ENCODE measurements around the gene OLIG1. TPM values are rescaled to one million over a fixed set of nuclear protein-coding genes. Genes with fewer than 3 reads are reported as not detected.
A peak's percentile ranks its signal among the peaks of the same experiment; 100 is the strongest.

OLIG1 gene, protein sequence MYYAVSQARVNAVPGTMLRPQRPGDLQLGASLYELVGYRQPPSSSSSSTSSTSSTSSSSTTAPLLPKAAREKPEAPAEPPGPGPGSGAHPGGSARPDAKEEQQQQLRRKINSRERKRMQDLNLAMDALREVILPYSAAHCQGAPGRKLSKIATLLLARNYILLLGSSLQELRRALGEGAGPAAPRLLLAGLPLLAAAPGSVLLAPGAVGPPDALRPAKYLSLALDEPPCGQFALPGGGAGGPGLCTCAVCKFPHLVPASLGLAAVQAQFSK
- not detected in 2 replicates for total RNA-seq (2014; rRNA removed; shearing (Covaris generic); ENCODE audit: low replicate concordance)

DNA sequence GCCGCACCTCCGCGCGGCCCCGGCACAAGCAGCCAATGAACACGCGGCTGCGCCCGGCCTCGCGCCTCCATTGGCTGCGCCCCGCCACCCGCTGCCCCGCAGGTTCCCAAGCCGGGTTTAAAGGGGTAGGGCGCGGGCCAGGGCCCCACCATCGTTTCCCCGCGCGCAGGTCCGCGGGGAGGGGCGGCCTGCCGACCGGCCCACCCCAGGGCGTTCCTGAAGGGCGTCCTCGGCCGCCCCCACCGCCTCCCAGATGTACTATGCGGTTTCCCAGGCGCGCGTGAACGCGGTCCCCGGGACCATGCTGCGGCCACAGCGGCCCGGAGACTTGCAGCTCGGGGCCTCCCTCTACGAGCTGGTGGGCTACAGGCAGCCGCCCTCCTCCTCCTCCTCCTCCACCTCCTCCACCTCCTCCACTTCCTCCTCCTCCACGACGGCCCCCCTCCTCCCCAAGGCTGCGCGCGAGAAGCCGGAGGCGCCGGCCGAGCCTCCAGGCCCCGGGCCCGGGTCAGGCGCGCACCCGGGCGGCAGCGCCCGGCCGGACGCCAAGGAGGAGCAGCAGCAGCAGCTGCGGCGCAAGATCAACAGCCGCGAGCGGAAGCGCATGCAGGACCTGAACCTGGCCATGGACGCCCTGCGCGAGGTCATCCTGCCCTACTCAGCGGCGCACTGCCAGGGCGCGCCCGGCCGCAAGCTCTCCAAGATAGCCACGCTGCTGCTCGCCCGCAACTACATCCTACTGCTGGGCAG, at the start of gene OLIG1:
Gene OLIG1 (plus strand): TSS at position 148 of the 750 bp plus-strand sequence. CDS start 106 bp downstream, at position 254.
- Histone ChIP-seq H3K36me3 (no peaks in the 10 kb centered on the region), H3K9me3 (no peaks in the 10 kb centered on the region; the same call in 1 of the 2 replicates), H3K27me3 (peaks cover 66% of the 10 kb centered on the region), H3K4me3 (peak within 1 kb of the TSS; percentile 32)
- DNase-seq = peak; percentile 68

DNA sequence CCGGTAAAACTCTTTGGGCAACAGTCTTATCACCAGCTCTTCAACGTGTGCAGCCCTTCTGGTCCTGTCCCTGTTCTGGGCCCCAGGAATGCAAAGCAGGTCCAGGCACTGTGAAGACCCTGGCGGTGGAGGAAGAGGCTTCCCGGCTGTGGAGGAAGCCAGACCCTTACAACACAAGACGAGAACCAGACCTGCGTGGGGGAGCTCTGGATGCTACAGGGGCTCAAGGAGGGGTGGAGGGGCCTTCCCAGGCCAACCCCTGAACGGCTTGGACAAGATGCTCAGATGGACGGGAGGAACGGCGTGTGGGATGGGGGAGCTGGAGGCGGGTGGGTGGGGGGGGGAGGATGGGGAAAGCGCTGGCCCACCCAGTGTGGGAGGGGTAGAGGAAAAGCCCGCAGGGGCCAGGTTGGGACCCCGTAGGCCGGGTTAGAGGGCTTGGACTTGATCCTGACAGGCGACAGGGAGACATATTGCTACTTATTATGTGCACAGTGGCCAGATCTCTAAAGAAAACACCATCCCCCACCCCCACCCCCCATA, 49.3 kb upstream of the OLIG1 start:
- Histone ChIP-seq H3K9me3 (no peaks in the 10 kb centered on the region), H3K36me3 (no peaks in the 10 kb centered on the region), H3K27me3 (peaks cover 71% of the 10 kb centered on the region), H3K4me3 (no peak overlapping the region)
- DNase-seq = no peak

DNA sequence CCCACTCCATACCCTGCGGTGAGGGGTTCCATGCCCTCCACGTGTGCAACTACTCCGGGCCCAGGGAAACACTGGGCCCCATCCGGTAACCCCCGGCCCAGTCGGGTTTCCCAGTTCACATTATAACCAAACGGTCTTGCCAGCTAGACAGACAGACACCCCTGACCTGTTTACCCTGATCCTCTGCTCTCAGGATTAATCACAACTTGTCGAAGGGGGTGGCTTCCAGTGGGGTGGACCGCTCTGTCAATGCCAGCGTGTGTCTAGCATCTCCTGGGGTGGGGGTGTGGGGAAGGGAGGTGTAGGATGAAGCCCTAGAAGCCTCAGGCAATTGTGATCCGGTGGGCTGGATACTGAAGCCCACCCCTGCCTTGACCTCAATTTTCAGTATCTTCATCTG, 48.8 kb upstream of the OLIG1 start:
- Histone ChIP-seq H3K4me3 (no peak overlapping the region), H3K9me3 (no peaks in the 10 kb centered on the region), H3K27me3 (peaks cover 76% of the 10 kb centered on the region), H3K36me3 (no peaks in the 10 kb centered on the region)
- DNase-seq = no peak

DNA sequence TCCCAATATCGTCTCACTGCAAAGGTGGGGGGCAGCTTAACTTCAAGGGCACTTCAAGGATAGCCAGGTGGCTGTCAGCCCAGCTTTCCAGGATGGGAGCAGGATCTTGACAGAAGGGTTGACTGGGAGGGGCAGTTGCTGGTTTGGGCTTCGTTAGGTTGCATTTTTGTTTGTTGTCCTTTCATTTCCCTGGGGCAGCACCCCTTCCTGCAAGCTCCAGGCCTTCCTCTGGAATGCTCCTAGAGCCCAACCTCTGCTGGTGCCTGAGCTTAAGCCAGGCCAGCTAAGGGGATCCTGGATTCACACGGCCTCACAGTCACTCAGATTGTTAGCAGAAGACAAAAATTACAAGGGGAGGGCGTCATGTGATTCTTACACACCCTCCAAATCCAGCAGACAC, 48.3 kb upstream of the OLIG1 start:
- no peak for DNase-seq
- H3K27me3 ChIP-seq = peaks cover 81% of the 10 kb centered on the region
- H3K9me3 ChIP-seq = no peaks in the 10 kb centered on the region
- H3K36me3 ChIP-seq = no peaks in the 10 kb centered on the region
- no peak overlapping the region for H3K4me3 ChIP-seq

DNA sequence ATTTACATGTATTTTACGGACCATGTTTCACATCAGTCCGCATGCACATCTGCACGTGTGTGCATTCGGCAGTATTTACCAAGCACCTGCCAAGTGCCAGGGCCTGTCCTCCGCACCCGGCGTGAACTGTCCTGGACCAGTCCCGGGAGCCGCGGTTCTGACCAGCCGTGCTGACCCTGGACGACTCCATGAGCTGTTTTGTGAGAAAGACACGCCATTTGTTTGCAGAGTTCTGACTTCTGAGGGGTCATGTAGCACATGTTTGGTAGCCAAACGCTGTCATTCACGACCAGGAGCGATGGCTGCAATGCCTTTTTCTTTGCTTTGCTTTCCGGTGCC, 47.5 kb upstream of the OLIG1 start:
- peaks cover 80% of the 10 kb centered on the region for H3K27me3 ChIP-seq
- DNase-seq = no peak
- no peak overlapping the region for H3K4me3 ChIP-seq
- H3K9me3 ChIP-seq = no peaks in the 10 kb centered on the region
- no peaks in the 10 kb centered on the region for H3K36me3 ChIP-seq

DNA sequence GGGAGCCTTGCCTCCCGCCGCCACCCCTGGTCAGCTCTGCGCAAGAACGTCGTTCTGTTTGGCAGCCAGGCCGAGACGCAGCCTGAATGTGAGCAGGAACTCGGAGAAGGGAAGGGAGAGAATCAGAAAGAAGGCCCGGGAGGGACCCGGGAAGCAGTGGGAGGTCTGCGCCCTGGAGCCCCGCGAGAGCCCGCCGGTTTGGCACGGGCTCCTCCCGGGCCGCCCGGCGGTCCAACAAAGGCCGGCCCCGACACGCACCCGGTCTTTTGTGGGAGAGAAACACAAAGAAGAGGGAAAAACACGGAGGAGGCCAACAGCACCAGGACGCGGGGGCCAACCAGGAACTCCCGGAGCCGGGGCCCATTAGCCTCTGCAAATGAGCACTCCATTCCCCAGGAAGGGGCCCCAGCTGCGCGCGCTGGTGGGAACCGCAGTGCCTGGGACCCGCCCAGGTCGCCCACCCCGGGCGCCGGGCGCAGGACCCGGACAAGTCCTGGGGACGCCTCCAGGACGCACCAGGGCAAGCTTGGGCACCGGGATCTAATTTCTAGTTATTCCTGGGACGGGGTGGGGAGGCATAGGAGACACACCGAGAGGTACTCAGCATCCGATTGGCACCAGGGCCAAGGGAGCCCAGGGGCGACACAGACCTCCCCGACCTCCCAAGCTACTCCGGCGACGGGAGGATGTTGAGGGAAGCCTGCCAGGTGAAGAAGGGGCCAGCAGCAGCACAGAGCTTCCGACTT, 46.9 kb upstream of the OLIG1 start:
- Histone ChIP-seq H3K27me3 (peaks cover 85% of the 10 kb centered on the region), H3K4me3 (no peak overlapping the region), H3K9me3 (no peaks in the 10 kb centered on the region), H3K36me3 (no peaks in the 10 kb centered on the region)
- no peak for DNase-seq

DNA sequence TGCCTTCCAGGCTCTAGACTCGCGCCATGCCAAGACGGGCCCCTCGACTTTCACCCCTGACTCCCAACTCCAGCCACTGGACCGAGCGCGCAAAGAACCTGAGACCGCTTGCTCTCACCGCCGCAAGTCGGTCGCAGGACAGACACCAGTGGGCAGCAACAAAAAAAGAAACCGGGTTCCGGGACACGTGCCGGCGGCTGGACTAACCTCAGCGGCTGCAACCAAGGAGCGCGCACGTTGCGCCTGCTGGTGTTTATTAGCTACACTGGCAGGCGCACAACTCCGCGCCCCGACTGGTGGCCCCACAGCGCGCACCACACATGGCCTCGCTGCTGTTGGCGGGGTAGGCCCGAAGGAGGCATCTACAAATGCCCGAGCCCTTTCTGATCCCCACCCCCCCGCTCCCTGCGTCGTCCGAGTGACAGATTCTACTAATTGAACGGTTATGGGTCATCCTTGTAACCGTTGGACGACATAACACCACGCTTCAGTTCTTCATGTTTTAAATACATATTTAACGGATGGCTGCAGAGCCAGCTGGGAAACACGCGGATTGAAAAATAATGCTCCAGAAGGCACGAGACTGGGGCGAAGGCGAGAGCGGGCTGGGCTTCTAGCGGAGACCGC, 46.3 kb upstream of the OLIG1 start:
- H3K4me3 ChIP-seq = no peak overlapping the region
- no peaks in the 10 kb centered on the region for H3K36me3 ChIP-seq
- peaks cover 87% of the 10 kb centered on the region for H3K27me3 ChIP-seq
- DNase-seq = no peak
- no peaks in the 10 kb centered on the region for H3K9me3 ChIP-seq

DNA sequence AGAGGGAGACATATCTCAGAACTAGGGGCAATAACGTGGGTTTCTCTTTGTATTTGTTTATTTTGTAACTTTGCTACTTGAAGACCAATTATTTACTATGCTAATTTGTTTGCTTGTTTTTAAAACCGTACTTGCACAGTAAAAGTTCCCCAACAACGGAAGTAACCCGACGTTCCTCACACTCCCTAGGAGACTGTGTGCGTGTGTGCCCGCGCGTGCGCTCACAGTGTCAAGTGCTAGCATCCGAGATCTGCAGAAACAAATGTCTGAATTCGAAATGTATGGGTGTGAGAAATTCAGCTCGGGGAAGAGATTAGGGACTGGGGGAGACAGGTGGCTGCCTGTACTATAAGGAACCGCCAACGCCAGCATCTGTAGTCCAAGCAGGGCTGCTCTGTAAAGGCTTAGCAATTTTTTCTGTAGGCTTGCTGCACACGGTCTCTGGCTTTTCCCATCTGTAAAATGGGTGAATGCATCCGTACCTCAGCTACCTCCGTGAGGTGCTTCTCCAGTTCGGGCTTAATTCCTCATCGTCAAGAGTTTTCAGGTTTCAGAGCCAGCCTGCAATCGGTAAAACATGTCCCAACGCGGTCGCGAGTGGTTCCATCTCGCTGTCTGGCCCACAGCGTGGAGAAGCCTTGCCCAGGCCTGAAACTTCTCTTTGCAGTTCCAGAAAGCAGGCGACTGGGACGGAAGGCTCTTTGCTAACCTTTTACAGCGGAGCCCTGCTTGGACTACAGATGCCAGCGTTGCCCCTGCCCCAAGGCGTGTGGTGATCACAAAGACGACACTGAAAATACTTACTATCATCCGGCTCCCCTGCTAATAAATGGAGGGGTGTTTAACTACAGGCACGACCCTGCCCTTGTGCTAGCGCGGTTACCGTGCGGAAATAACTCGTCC, 45.5 kb upstream of the OLIG1 start:
- H3K36me3 ChIP-seq = no peaks in the 10 kb centered on the region
- DNase-seq = no peak
- peaks cover 86% of the 10 kb centered on the region for H3K27me3 ChIP-seq
- no peak overlapping the region for H3K4me3 ChIP-seq
- H3K9me3 ChIP-seq = no peaks in the 10 kb centered on the region

DNA sequence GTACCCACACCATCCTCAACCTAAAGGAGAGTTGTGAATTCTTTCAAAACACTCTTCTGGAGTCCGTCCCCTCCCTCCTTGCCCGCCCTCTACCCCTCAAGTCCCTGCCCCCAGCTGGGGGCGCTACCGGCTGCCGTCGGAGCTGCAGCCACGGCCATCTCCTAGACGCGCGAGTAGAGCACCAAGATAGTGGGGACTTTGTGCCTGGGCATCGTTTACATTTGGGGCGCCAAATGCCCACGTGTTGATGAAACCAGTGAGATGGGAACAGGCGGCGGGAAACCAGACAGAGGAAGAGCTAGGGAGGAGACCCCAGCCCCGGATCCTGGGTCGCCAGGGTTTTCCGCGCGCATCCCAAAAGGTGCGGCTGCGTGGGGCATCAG, 44.8 kb upstream of the OLIG1 start:
- no peak for DNase-seq
- H3K4me3 ChIP-seq = no peak overlapping the region
- no peaks in the 10 kb centered on the region for H3K9me3 ChIP-seq
- H3K27me3 ChIP-seq = peaks cover 79% of the 10 kb centered on the region
- H3K36me3 ChIP-seq = no peaks in the 10 kb centered on the region

DNA sequence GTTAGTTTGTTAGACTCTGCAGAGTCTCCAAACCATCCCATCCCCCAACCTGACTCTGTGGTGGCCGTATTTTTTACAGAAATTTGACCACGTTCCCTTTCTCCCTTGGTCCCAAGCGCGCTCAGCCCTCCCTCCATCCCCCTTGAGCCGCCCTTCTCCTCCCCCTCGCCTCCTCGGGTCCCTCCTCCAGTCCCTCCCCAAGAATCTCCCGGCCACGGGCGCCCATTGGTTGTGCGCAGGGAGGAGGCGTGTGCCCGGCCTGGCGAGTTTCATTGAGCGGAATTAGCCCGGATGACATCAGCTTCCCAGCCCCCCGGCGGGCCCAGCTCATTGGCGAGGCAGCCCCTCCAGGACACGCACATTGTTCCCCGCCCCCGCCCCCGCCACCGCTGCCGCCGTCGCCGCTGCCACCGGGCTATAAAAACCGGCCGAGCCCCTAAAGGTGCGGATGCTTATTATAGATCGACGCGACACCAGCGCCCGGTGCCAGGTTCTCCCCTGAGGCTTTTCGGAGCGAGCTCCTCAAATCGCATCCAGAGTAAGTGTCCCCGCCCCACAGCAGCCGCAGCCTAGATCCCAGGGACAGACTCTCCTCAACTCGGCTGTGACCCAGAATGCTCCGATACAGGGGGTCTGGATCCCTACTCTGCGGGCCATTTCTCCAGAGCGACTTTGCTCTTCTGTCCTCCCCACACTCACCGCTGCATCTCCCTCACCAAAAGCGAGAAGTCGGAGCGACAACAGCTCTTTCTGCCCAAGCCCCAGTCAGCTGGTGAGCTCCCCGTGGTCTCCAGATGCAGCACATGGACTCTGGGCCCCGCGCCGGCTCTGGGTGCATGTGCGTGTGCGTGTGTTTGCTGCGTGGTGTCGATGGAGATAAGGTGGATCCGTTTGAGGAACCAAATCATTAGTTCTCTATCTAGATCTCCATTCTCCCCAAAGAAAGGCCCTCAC, 44.2 kb upstream of the OLIG1 start, which contains the start of gene OLIG2:
Gene OLIG2 (plus strand): TSS at position 447 of the 954 bp plus-strand sequence. CDS start 928 bp downstream, outside the sequence.
- DNase-seq = peak; percentile 57
- H3K27me3 ChIP-seq = peaks cover 76% of the 10 kb centered on the region
- no peaks in the 10 kb centered on the region for H3K9me3 ChIP-seq
- no peaks in the 10 kb centered on the region for H3K36me3 ChIP-seq
- H3K4me3 ChIP-seq = peak within 1 kb of the TSS; percentile 29

DNA sequence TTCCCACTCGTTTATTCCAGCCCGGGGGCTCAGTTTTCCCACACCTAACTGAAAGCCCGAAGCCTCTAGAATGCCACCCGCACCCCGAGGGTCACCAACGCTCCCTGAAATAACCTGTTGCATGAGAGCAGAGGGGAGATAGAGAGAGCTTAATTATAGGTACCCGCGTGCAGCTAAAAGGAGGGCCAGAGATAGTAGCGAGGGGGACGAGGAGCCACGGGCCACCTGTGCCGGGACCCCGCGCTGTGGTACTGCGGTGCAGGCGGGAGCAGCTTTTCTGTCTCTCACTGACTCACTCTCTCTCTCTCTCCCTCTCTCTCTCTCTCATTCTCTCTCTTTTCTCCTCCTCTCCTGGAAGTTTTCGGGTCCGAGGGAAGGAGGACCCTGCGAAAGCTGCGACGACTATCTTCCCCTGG, 43.5 kb upstream of the OLIG1 start:
- Histone ChIP-seq H3K36me3 (no peaks in the 10 kb centered on the region), H3K9me3 (no peaks in the 10 kb centered on the region), H3K27me3 (peaks cover 75% of the 10 kb centered on the region), H3K4me3 (no peak overlapping the region)
- no peak for DNase-seq

DNA sequence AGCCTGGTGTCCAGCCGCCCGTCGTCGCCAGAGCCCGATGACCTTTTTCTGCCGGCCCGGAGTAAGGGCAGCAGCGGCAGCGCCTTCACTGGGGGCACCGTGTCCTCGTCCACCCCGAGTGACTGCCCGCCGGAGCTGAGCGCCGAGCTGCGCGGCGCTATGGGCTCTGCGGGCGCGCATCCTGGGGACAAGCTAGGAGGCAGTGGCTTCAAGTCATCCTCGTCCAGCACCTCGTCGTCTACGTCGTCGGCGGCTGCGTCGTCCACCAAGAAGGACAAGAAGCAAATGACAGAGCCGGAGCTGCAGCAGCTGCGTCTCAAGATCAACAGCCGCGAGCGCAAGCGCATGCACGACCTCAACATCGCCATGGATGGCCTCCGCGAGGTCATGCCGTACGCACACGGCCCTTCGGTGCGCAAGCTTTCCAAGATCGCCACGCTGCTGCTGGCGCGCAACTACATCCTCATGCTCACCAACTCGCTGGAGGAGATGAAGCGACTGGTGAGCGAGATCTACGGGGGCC, 43.0 kb upstream of the OLIG1 start:
- no peak for DNase-seq
- Histone ChIP-seq H3K9me3 (no peaks in the 10 kb centered on the region), H3K36me3 (no peaks in the 10 kb centered on the region), H3K27me3 (peaks cover 70% of the 10 kb centered on the region), H3K4me3 (no peak overlapping the region)

DNA sequence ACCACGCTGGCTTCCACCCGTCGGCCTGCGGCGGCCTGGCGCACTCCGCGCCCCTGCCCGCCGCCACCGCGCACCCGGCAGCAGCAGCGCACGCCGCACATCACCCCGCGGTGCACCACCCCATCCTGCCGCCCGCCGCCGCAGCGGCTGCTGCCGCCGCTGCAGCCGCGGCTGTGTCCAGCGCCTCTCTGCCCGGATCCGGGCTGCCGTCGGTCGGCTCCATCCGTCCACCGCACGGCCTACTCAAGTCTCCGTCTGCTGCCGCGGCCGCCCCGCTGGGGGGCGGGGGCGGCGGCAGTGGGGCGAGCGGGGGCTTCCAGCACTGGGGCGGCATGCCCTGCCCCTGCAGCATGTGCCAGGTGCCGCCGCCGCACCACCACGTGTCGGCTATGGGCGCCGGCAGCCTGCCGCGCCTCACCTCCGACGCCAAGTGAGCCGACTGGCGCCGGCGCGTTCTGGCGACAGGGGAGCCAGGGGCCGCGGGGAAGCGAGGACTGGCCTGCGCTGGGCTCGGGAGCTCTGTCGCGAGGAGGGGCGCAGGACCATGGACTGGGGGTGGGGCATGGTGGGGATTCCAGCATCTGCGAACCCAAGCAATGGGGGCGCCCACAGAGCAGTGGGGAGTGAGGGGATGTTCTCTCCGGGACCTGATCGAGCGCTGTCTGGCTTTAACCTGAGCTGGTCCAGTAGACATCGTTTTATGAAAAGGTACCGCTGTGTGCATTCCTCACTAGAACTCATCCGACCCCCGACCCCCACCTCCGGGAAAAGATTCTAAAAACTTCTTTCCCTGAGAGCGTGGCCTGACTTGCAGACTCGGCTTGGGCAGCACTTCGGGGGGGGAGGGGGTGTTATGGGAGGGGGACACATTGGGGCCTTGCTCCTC, 42.3 kb upstream of the OLIG1 start:
- H3K36me3 ChIP-seq = no peaks in the 10 kb centered on the region
- no peak overlapping the region for H3K4me3 ChIP-seq
- H3K9me3 ChIP-seq = no peaks in the 10 kb centered on the region
- peaks cover 63% of the 10 kb centered on the region for H3K27me3 ChIP-seq
- peak; percentile 25 for DNase-seq

DNA sequence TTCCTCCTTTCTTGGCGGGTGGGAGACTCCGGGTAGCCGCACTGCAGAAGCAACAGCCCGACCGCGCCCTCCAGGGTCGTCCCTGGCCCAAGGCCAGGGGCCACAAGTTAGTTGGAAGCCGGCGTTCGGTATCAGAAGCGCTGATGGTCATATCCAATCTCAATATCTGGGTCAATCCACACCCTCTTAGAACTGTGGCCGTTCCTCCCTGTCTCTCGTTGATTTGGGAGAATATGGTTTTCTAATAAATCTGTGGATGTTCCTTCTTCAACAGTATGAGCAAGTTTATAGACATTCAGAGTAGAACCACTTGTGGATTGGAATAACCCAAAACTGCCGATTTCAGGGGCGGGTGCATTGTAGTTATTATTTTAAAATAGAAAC, 41.7 kb upstream of the OLIG1 start:
- Histone ChIP-seq H3K27me3 (peaks cover 57% of the 10 kb centered on the region), H3K4me3 (no peak overlapping the region), H3K9me3 (no peaks in the 10 kb centered on the region), H3K36me3 (no peaks in the 10 kb centered on the region)
- no peak for DNase-seq
